Medulla oblongata (tissue), 1 donor: ENCODE data around the gene FBXO40.

Experiments used
- DNase-seq: peaks from one replicate; pipeline ENCODE4 v3.0.0-alpha.2; 2015; ENCODE audit errors: extremely low spot score

Gene FBXO40

GRCh38 chr3:121663171-121663847, 70.1 kb downstream of the FBXO40 start:
- no peak for DNase-seq

- DNase-seq: no peak
Observed at GRCh38 chr3:121665488-121665887, 72.3 kb downstream of the FBXO40 start.

- peak; percentile 37 for DNase-seq
Observed at GRCh38 chr3:121667333-121667732, 74.2 kb downstream of the FBXO40 start.

- no peak for DNase-seq
Observed at GRCh38 chr3:121670676-121671075, 77.5 kb downstream of the FBXO40 start.

GRCh38 chr3:121677141-121677540, 84.0 kb downstream of the FBXO40 start:
- DNase-seq: no peak
